Stomach (tissue), 4 donors: Measurements from ENCODE around the gene DCC.

Source experiments
- CTCF ChIP-seq, 7 experiments: fragments of 450-650 bp in 4 of 7; fragments of 200-600 bp in 3 of 7; sonication (generic) in 3 of 7; IDR thresholded peaks; one replicate each; pipeline ENCODE4 v1.5.1; 2016 to 2019; ENCODE audit warnings: antibody characterized with exemption in 7 of 7, control low read depth in 2 of 7, mild to moderate bottlenecking in 1 of 7
- POLR2A ChIP-seq, 4 donors: fragments of 450-650 bp; IDR thresholded peaks; one replicate each; pipeline ENCODE4 v1.6.1; 2016; ENCODE audit warnings: antibody characterized with exemption in 4 of 4, control low read depth in 2 of 4, mild to moderate bottlenecking in 1 of 4, moderate library complexity in 1 of 4
- POLR2AphosphoS5 ChIP-seq, 3 donors: sonication (generic); formaldehyde crosslinking; IDR thresholded peaks; one replicate each; pipeline ENCODE4 v1.6.1; 2016; ENCODE audit warnings: antibody characterized with exemption in 3 of 3

DNA sequence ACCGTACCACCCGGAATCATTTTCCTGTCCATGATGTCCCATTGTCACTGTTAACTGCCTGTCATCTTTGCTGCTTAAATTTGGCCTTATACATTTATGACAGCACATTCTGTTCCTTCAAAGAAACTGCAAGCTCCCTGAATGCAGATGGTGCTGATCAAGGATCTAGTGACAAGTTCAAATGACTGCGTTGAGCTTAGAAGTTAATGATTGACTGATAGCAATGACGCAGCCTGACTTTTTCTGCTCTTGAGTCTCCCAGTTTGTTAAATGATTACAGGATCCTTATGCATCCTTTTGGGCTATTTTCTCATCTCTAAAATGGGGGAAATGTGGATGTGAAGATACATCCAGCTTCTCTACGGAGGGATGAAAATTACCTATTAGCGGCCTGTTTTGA, 159.0 kb downstream of the DCC start:
- TF ChIP-seq CTCF (IDR thresholded peaks at IDR 0.05) (no peak), POLR2A (IDR thresholded peaks at IDR 0.05) (no peak), POLR2AphosphoS5 (IDR thresholded peaks at IDR 0.05) (no peak)
